Gastrocnemius medialis (tissue), 4 donors: Measurements from ENCODE around the gene BCAS4. TPM values are rescaled to one million over a fixed set of nuclear protein-coding genes. Genes with fewer than 3 reads are reported as not detected.

ENCODE experiments used
- ATAC-seq, 2 donors: fragments of 150-250 bp; one replicate each; pipeline ENCODE4 v1.9.1; 2016
- DNase-seq, 2 donors: peaks; one replicate each; pipeline ENCODE4 v3.0.0-alpha.2; 2019
- H3K27ac ChIP-seq, 4 donors: fragments of 200-600 bp; sonication (generic); 1 replicate in 1 of 4; 2 replicates in 3 of 4; pipeline ENCODE4 v1.5.1; 2016 to 2018; ENCODE audit warnings: mild to moderate bottlenecking in 2 of 4, moderate library complexity in 1 of 4
- H3K27me3 ChIP-seq, 3 donors: fragments of 200-600 bp; sonication (generic) in 2 of 3; 1 replicate in 1 of 3; 2 replicates in 2 of 3; pipeline versions ENCODE4 v1.5.1 to v1.6.0; 2016 to 2019; ENCODE audit warnings: mild to moderate bottlenecking in 1 of 3, moderate library complexity in 1 of 3
- H3K36me3 ChIP-seq, 2 donors: fragments of 200-600 bp; sonication (generic) in 1 of 2; one replicate each; pipeline ENCODE4 v1.5.1; 2017 to 2018
- H3K4me1 ChIP-seq, 2 donors: fragments of 200-600 bp; sonication (generic) in 1 of 2; one replicate each; pipeline ENCODE4 v1.5.1; 2016 to 2017; ENCODE audit warnings: mild to moderate bottlenecking in 2 of 2
- H3K4me3 ChIP-seq, 4 donors: fragments of 200-600 bp; sonication (generic) in 3 of 4; 1 replicate in 1 of 4; 2 replicates in 3 of 4; pipeline ENCODE4 v1.5.1; 2016 to 2019; ENCODE audit warnings: mild to moderate bottlenecking in 2 of 4
- H3K9me3 ChIP-seq, 3 donors: fragments of 200-600 bp; sonication (generic) in 2 of 3; 1 replicate in 1 of 3; 2 replicates in 2 of 3; pipeline ENCODE4 v1.5.1; 2016 to 2019
- POLR2A ChIP-seq, 2 donors: fragments of 450-650 bp; IDR thresholded peaks; one replicate each; pipeline ENCODE4 v1.6.1; 2017; ENCODE audit warnings: antibody characterized with exemption in 2 of 2, mild to moderate bottlenecking in 2 of 2, moderate library complexity in 2 of 2
- in situ Hi-C, 4 donors: fragments of 200-750 bp; cut with MboI; loops; one replicate each; pipeline versions ENCODE4 v1.15.0 to v1.8.0; 2017; ENCODE audit warnings: low sequenced_read_pairs in 4 of 4
- intact Hi-C: fragments of 100-400 bp; cut with DNase I; formaldehyde crosslinking; loops from one replicate; pipeline ENCODE4 v1.15.1; 2023; ENCODE audit warnings: low total_unique reads
- total RNA-seq, 4 donors: library from RNA; depleted of rRNA; stranded (reverse); fragments of >200 nt; gene quantifications; one replicate each; pipeline versions ENCODE4 v1.1.0 to v1.2.3, GENCODE V29; 2016
- TF ChIP-seq, protein P1 (sequence below), 5 experiments: fragments of 450-650 bp in 3 of 5; fragments of 200-600 bp in 2 of 5; sonication (generic) in 2 of 5; IDR thresholded peaks in 4 of 5; conservative IDR thresholded peaks in 1 of 5; 1 replicate in 4 of 5; 2 replicates in 1 of 5; pipeline ENCODE4 v1.5.1; 2016 to 2019; ENCODE audit warnings: antibody characterized with exemption in 5 of 5, mild to moderate bottlenecking in 3 of 5, moderate library complexity in 3 of 5

BCAS4 gene
- total RNA-seq, 4 donors from 2014 or later, result 0.16 to 2.2 (median 0.51) TPM; not detected in 1

DNA sequence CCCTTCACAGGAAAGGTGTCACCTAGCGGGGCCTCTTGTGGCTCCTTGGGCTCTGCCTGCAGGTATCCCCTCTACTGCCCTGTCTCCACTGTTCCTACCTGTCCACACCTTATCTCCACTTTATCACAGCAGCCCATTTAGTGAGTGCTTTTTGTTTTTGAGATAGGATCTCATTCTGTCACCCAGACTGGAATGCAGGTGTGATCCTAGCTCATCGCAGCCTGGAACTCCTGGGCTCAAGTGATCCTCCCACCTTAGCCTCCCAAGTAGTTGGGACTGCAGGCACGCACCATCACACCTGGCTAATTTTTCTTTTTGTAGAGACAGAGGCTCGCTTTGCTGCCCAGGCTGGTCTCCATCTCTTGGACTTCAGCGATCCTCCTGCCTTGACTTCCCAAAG, 48.0 kb downstream of the BCAS4 start:
- TF ChIP-seq POLR2A (IDR thresholded peaks at IDR 0.05), result no peak
- TF ChIP-seq, protein P1, sequence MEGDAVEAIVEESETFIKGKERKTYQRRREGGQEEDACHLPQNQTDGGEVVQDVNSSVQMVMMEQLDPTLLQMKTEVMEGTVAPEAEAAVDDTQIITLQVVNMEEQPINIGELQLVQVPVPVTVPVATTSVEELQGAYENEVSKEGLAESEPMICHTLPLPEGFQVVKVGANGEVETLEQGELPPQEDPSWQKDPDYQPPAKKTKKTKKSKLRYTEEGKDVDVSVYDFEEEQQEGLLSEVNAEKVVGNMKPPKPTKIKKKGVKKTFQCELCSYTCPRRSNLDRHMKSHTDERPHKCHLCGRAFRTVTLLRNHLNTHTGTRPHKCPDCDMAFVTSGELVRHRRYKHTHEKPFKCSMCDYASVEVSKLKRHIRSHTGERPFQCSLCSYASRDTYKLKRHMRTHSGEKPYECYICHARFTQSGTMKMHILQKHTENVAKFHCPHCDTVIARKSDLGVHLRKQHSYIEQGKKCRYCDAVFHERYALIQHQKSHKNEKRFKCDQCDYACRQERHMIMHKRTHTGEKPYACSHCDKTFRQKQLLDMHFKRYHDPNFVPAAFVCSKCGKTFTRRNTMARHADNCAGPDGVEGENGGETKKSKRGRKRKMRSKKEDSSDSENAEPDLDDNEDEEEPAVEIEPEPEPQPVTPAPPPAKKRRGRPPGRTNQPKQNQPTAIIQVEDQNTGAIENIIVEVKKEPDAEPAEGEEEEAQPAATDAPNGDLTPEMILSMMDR (IDR thresholded peaks at IDR 0.05 in 4 of 5, conservative IDR thresholded peaks at IDR 0.05 in 1 of 5), result no peak
- intact Hi-C loops, result no loop called here
- Histone ChIP-seq H3K4me3 (no peak overlapping the region), H3K9me3 (no peaks in the 10 kb centered on the region), H3K36me3 (no peaks in the 10 kb centered on the region), H3K27me3 (no peaks in the 10 kb centered on the region), H3K27ac (no peak overlapping the region), H3K4me1 (no peaks in the 10 kb centered on the region)
- in situ Hi-C loops, result no loop called here
- no peak for ATAC-seq
- no peak for DNase-seq

DNA sequence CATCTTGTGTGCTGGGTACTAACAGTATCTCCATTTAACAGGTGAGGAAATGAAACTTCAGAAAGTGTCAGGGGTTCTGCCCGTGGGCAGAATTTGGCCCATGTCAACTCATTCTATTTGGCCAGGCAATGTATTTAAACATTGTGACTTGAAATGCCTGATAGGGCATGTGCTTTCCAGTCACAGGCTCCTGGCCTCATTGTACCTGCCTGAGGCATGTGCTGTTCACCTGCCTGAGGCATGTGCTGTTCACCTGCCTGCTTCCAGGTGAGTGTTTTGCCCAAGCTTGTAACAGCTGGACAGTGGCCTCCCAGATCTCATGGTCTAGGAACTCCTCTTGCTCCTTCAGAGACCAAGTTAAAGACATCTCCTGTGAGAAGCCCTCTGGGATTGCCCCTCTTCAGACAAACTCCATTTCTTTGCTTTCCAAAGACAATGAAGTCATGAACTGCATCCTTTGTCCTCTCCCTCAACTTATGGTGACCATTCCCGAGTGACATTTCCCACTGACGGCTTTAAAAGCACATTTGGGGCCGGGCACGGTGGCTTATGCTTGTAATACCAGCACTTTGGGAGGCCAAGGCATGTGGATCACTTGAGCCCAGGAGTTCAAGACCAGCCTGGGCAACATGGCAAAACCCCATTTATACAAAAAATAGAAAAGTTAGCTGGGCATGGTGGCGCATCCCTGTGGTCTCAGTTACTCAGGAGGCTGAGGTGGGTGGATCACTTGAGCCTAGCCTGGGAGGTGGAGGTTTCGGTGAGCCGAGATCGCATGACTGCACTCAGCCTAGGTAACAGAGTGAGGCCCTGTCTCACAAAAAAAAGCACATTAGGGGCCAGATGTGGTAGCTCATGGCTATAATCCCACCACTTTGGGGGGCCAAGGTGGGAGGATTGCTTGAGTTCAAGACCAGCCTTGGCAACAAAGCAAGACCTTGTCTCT, 48.7 kb downstream of the BCAS4 start:
- H3K4me1 ChIP-seq, result peaks cover 0 to 3% of the 10 kb centered on the region in 2 donors
- TF ChIP-seq POLR2A (IDR thresholded peaks at IDR 0.05), result no peak
- TF ChIP-seq, protein P1 (IDR thresholded peaks at IDR 0.05 in 4 of 5, conservative IDR thresholded peaks at IDR 0.05 in 1 of 5), result no peak
- intact Hi-C loops, result no loop called here
- no peaks in the 10 kb centered on the region for H3K27me3 ChIP-seq
- no peak for DNase-seq
- H3K4me3 ChIP-seq, result no peak overlapping the region
- H3K36me3 ChIP-seq, result no peaks in the 10 kb centered on the region
- ATAC-seq, result no peak
- H3K27ac ChIP-seq, result no peak overlapping the region
- in situ Hi-C loops, result no loop called here
- H3K9me3 ChIP-seq, result no peaks in the 10 kb centered on the region

- peaks cover 0 to 9% of the 10 kb centered on the region in 2 donors for H3K4me1 ChIP-seq
- H3K4me3 ChIP-seq, result no peak overlapping the region
- H3K9me3 ChIP-seq, result no peaks in the 10 kb centered on the region
- DNase-seq (no peak), ATAC-seq (no peak)
- no peak overlapping the region for H3K27ac ChIP-seq
- H3K36me3 ChIP-seq, result no peaks in the 10 kb centered on the region
- intact Hi-C loops, result no loop called here
- no peak for TF ChIP-seq POLR2A (IDR thresholded peaks at IDR 0.05)
- TF ChIP-seq, protein P1 (IDR thresholded peaks at IDR 0.05 in 4 of 5, conservative IDR thresholded peaks at IDR 0.05 in 1 of 5), result no peak
- in situ Hi-C loops, result no loop called here
- H3K27me3 ChIP-seq, result no peaks in the 10 kb centered on the region
Measured at GRCh38 chr20:50844430-50845100, 49.7 kb downstream of the BCAS4 start.

DNA sequence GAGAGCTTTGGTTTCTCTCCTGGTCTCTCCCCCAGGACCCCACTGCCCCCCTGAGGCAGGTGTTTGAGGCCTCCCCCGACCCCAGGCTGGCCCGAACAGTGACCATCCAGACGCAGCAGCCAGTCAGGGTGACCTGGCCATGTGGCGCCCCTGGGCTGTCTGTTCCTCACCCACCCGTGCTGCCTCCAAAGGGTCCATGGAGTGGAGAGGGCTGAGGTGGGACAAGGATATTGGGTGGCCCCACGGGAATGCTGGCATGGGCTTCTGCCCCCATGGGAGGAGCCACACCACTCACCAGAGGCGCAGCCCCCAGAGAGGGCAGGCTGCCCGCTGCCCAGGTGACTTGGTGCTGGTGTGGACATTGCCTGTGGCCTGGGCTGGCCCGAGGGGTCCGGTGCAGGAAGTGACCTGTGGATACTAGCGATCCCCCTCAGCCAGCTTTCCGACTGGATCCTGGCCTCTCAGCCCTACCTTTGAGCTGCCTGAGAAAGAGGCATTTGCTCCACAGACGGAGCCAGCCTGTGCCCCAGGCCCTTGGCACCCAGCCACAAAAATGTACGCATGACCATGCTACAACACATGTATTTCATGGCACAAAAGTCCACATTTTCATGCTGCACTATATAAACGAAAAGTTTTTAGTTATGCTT, 50.8 kb downstream of the BCAS4 start:
- no peaks in the 10 kb centered on the region for H3K9me3 ChIP-seq
- H3K27me3 ChIP-seq, result no peaks in the 10 kb centered on the region
- ATAC-seq, result no peak
- TF ChIP-seq, protein P1 (IDR thresholded peaks at IDR 0.05 in 4 of 5, conservative IDR thresholded peaks at IDR 0.05 in 1 of 5), result no peak
- intact Hi-C loops, result no loop called here
- no peak overlapping the region for H3K27ac ChIP-seq
- no peaks in the 10 kb centered on the region for H3K36me3 ChIP-seq
- H3K4me3 ChIP-seq, result no peak overlapping the region
- H3K4me1 ChIP-seq, result peaks cover 0 to 9% of the 10 kb centered on the region in 2 donors
- no peak for DNase-seq
- in situ Hi-C loops, result no loop called here
